ENCODE results near the gene GPATCH8.
A peak's percentile ranks its signal among the peaks of the same experiment; 100 is the strongest.

GPATCH8 gene

GRCh38 chr17:44409309-44410028 is 93.7 kb downstream of the GPATCH8 start:
- Histone ChIP-seq H3K27me3 (ENCODE audit: insufficient read depth, low read length, poor library complexity, severe bottlenecking) (no peaks in the 10 kb centered on the region), H4K20me1 (ENCODE audit: insufficient read depth, low read length, poor library complexity, severe bottlenecking) (no peaks in the 10 kb centered on the region), H3K9me3 (ENCODE audit: insufficient read depth, low read depth, low read length) (no peaks in the 10 kb centered on the region), H3K4me3 (ENCODE audit: low read length, poor library complexity, severe bottlenecking) (no peak overlapping the region), H3K79me2 (ENCODE audit: insufficient read depth, low read length) (no peaks in the 10 kb centered on the region), H3K36me3 (ENCODE audit: insufficient read depth, low read length) (peaks cover 16% of the 10 kb centered on the region; the same call in 1 of the 2 replicates), H2AFZ (ENCODE audit: low read length) (no peak overlapping the region), H3K9ac (ENCODE audit: low read depth, low read length, poor library complexity, severe bottlenecking) (no peak overlapping the region), H3K4me1 (ENCODE audit: insufficient read depth, low read length, poor library complexity, severe bottlenecking) (no peaks in the 10 kb centered on the region), H3K9me2 (replicated peaks; ENCODE audit: low read depth, low read length) (no peaks in the 10 kb centered on the region), H3F3A (ENCODE audit: low read depth) (no peaks in the 10 kb centered on the region), H3K4me2 (ENCODE audit: low read depth, low read length, poor library complexity, severe bottlenecking) (no peak overlapping the region)
- no peak for TF ChIP-seq EZH2phosphoT487 (IDR thresholded peaks at IDR 0.05; ENCODE audit: borderline replicate concordance)
- TF ChIP-seq CTCF (conservative IDR thresholded peaks at IDR 0.05; ENCODE audit: low read length), result 0 out of 2 replicates have a peak, but pooled peaks have one; percentile 21

GRCh38 chr17:44408786-44409185 is 94.4 kb downstream of the GPATCH8 start:
- no peaks in the 10 kb centered on the region for H3K79me2 ChIP-seq (ENCODE audit: insufficient read depth, low read length)
- H4K20me1 ChIP-seq (ENCODE audit: insufficient read depth, low read length, poor library complexity, severe bottlenecking), result no peaks in the 10 kb centered on the region
- peaks cover 13% of the 10 kb centered on the region; the same call in 1 of the 2 replicates for H3K36me3 ChIP-seq (ENCODE audit: insufficient read depth, low read length)
- H3K9me2 ChIP-seq (replicated peaks; ENCODE audit: low read depth, low read length), result no peaks in the 10 kb centered on the region
- H3K27me3 ChIP-seq (ENCODE audit: insufficient read depth, low read length, poor library complexity, severe bottlenecking), result no peaks in the 10 kb centered on the region
- TF ChIP-seq CTCF (conservative IDR thresholded peaks at IDR 0.05; ENCODE audit: low read length) (no peak), EZH2phosphoT487 (IDR thresholded peaks at IDR 0.05; ENCODE audit: borderline replicate concordance) (no peak)
- H3K4me1 ChIP-seq (ENCODE audit: insufficient read depth, low read length, poor library complexity, severe bottlenecking), result no peaks in the 10 kb centered on the region
- no peak overlapping the region for H3K9ac ChIP-seq (ENCODE audit: low read depth, low read length, poor library complexity, severe bottlenecking)
- H3K4me2 ChIP-seq (ENCODE audit: low read depth, low read length, poor library complexity, severe bottlenecking), result no peak overlapping the region
- no peaks in the 10 kb centered on the region for H3K9me3 ChIP-seq (ENCODE audit: insufficient read depth, low read depth, low read length)
- no peak overlapping the region for H3K4me3 ChIP-seq (ENCODE audit: low read length, poor library complexity, severe bottlenecking)
- no peak overlapping the region for H2AFZ ChIP-seq (ENCODE audit: low read length)
- H3F3A ChIP-seq (ENCODE audit: low read depth), result no peaks in the 10 kb centered on the region

GRCh38 chr17:44402564-44403172 is 100.5 kb downstream of the GPATCH8 start:
- Histone ChIP-seq H3K9me2 (replicated peaks; ENCODE audit: low read depth, low read length) (no peaks in the 10 kb centered on the region), H3K9ac (ENCODE audit: low read depth, low read length, poor library complexity, severe bottlenecking) (no peak overlapping the region), H3K79me2 (ENCODE audit: insufficient read depth, low read length) (no peaks in the 10 kb centered on the region), H3K9me3 (ENCODE audit: insufficient read depth, low read depth, low read length) (no peaks in the 10 kb centered on the region), H3F3A (ENCODE audit: low read depth) (no peaks in the 10 kb centered on the region), H3K4me2 (ENCODE audit: low read depth, low read length, poor library complexity, severe bottlenecking) (no peak overlapping the region), H3K27me3 (ENCODE audit: insufficient read depth, low read length, poor library complexity, severe bottlenecking) (no peaks in the 10 kb centered on the region), H3K4me3 (ENCODE audit: low read length, poor library complexity, severe bottlenecking) (no peak overlapping the region), H2AFZ (ENCODE audit: low read length) (no peak overlapping the region), H4K20me1 (ENCODE audit: insufficient read depth, low read length, poor library complexity, severe bottlenecking) (no peaks in the 10 kb centered on the region), H3K4me1 (ENCODE audit: insufficient read depth, low read length, poor library complexity, severe bottlenecking) (no peaks in the 10 kb centered on the region), H3K36me3 (ENCODE audit: insufficient read depth, low read length) (peaks cover 51% of the 10 kb centered on the region; the same call in 1 of the 2 replicates)
- TF ChIP-seq EZH2phosphoT487 (IDR thresholded peaks at IDR 0.05; ENCODE audit: borderline replicate concordance), result no peak
- no peak for TF ChIP-seq CTCF (conservative IDR thresholded peaks at IDR 0.05; ENCODE audit: low read length)
